Upper lobe of right lung (tissue), 1 donor: ENCODE measurements around the gene KRTAP5-6. TPM values are rescaled to one million over a fixed set of nuclear protein-coding genes. Genes with fewer than 3 reads are reported as not detected.

Source experiments
- ATAC-seq: fragments of 200-7000 bp; cut with Tn5 transposase; one replicate; pipeline ENCODE4 v1.9.1; 2020; ENCODE audit warnings: mild to moderate bottlenecking, moderate library complexity
- DNase-seq: peaks from one replicate; pipeline ENCODE4 v3.0.0-alpha.2; 2020
- H3K27ac ChIP-seq: fragments of 200-600 bp; one replicate; pipeline ENCODE4 v1.8.0; 2022
- H3K27me3 ChIP-seq: fragments of 200-600 bp; one replicate; pipeline ENCODE4 v1.8.0; 2022; ENCODE audit warnings: mild to moderate bottlenecking
- H3K36me3 ChIP-seq: fragments of 200-600 bp; one replicate; pipeline ENCODE4 v1.8.0; 2022
- H3K4me1 ChIP-seq: fragments of 200-600 bp; one replicate; pipeline ENCODE4 v1.8.0; 2022
- H3K4me3 ChIP-seq: fragments of 200-600 bp; one replicate; pipeline ENCODE4 v1.8.0; 2022; ENCODE audit warnings: mild to moderate bottlenecking
- H3K9me3 ChIP-seq: fragments of 200-600 bp; one replicate; pipeline ENCODE4 v1.8.0; 2022
- intact Hi-C: fragments of 100-400 bp; cut with DNase I; formaldehyde crosslinking; loops from one replicate; pipeline ENCODE4 v1.11.0; 2022
- total RNA-seq: library from RNA; stranded (reverse); fragmentation: NEBNext Ultra II Directional; extraction: Animal tissue kit (Norgen Biotek cat#: 25700); gene quantifications from one replicate; pipeline ENCODE4 v1.2.1, GENCODE V29; 2021
- TF ChIP-seq, protein P1 (sequence below): fragments of 200-600 bp; IDR thresholded peaks from one replicate; pipeline ENCODE4 v1.8.0; 2022; ENCODE audit warnings: antibody characterized with exemption
- donor health status: DM: no; HTN: yes; CAD: no; lungs with severe emphysema.

The KRTAP5-6 gene
- total RNA-seq, 1 donor from 2014 or later, result not detected

- TF ChIP-seq, protein P1, sequence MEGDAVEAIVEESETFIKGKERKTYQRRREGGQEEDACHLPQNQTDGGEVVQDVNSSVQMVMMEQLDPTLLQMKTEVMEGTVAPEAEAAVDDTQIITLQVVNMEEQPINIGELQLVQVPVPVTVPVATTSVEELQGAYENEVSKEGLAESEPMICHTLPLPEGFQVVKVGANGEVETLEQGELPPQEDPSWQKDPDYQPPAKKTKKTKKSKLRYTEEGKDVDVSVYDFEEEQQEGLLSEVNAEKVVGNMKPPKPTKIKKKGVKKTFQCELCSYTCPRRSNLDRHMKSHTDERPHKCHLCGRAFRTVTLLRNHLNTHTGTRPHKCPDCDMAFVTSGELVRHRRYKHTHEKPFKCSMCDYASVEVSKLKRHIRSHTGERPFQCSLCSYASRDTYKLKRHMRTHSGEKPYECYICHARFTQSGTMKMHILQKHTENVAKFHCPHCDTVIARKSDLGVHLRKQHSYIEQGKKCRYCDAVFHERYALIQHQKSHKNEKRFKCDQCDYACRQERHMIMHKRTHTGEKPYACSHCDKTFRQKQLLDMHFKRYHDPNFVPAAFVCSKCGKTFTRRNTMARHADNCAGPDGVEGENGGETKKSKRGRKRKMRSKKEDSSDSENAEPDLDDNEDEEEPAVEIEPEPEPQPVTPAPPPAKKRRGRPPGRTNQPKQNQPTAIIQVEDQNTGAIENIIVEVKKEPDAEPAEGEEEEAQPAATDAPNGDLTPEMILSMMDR, result peak; percentile 92
- Histone ChIP-seq H3K9me3 (no peaks in the 10 kb centered on the region), H3K4me1 (peaks cover 12% of the 10 kb centered on the region), H3K27me3 (no peaks in the 10 kb centered on the region), H3K36me3 (no peaks in the 10 kb centered on the region), H3K4me3 (peak overlapping the region; percentile 25), H3K27ac (no peak overlapping the region)
- intact Hi-C loops, result loop anchor here (2.0 to 5.0 kb wide), 2 partner anchors 141 to 459 kb away; partner anchors contain the start of gene SYT8
- DNase-seq, result peak; percentile 90
- ATAC-seq, result peak; percentile 82
Measured at GRCh38 chr11:1693327-1694063, 3.5 kb upstream of the KRTAP5-6 start.

GRCh38 chr11:1694064-1694845 is 2.7 kb upstream of the KRTAP5-6 start:
- TF ChIP-seq, protein P1, result peak; percentile 90
- DNase-seq, result peak; percentile 94

DNA sequence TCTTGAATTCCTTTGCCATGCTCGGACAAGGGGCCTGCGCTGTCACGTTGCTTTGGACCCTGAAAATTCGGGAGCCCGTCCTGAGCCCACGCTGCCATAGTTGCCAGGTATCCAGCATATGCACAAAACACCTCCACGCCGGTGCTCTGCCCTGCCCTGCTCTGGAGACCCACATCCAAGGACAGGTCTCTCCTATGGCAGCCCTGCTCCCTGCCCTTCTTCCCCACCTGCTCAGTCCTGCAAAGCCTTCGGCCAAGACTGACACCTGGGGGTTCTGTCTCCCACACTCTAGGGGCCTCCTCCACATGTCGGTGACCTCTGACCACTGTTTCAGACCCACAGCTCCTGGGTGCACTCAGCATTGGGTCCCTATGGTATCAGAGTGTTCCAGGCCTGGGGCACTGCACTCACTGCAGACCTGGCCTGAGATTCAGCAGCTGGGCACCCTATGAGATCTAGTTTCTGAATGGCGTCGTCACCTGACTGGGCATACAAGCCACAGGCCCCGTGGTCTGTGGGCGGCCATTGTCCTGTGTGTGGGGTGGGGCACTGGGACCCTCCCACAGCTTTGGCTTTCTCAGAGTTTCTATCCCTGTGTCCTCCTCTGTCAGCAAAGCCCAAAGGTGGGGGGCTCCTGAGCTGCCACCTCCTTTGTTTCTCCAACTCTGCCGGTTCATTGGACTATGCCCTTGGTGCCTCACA is 2.0 kb upstream of the KRTAP5-6 start:
- Histone ChIP-seq H3K27ac (no peak overlapping the region), H3K36me3 (no peaks in the 10 kb centered on the region), H3K4me3 (no peak overlapping the region), H3K9me3 (no peaks in the 10 kb centered on the region), H3K4me1 (peaks cover 12% of the 10 kb centered on the region), H3K27me3 (no peaks in the 10 kb centered on the region)
- ATAC-seq, result no peak
- TF ChIP-seq, protein P1, result no peak
- intact Hi-C loops, result loop anchor here (5.0 kb wide), 1 partner anchor 457 kb away; no protein-coding TSS in a partner anchor
- no peak for DNase-seq

More at GRCh38 chr11:1694064-1694845, 2.7 kb upstream of the KRTAP5-6 start:
- Histone ChIP-seq H3K36me3 (no peaks in the 10 kb centered on the region), H3K27ac (no peak overlapping the region), H3K4me1 (peaks cover 12% of the 10 kb centered on the region), H3K4me3 (peak overlapping the region; percentile 25), H3K9me3 (no peaks in the 10 kb centered on the region), H3K27me3 (no peaks in the 10 kb centered on the region)
- ATAC-seq, result peak; percentile 96
- intact Hi-C loops, result loop anchor here (5.0 kb wide), 1 partner anchor 458 kb away; no protein-coding TSS in a partner anchor

DNA sequence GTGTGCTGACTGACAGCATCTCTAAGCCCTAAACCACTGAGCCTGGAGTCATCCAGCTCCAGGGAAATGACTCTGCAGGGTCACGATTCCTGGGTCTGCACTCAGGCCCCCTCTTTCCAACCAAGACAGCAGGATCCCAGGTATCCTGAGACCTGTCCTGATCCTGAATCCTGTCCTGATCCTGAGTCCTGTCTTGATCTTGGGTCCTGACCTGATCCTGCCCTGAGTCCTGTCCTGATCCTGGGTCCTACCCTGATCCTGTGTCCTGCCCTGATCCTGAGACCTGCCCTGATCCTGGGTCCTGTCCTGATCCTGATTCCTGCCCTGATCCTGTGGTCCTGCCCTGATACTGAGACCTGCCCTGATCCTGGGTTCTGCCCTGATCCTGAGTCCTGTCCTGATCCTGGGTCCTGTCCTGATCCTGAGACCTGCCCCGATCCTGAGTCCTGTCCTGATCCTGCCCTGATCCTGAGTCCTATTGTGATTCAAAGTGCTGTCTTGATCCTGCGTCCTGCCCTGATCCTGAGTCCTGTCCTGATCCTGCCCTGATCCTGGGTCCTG is 1.4 kb upstream of the KRTAP5-6 start:
- no peak overlapping the region for H3K27ac ChIP-seq
- no peak overlapping the region for H3K4me3 ChIP-seq
- DNase-seq (no peak), ATAC-seq (no peak)
- no peaks in the 10 kb centered on the region for H3K9me3 ChIP-seq
- H3K36me3 ChIP-seq, result no peaks in the 10 kb centered on the region
- intact Hi-C loops, result no loop called here
- TF ChIP-seq, protein P1, result no peak
- H3K27me3 ChIP-seq, result no peaks in the 10 kb centered on the region
- H3K4me1 ChIP-seq, result peaks cover 12% of the 10 kb centered on the region

DNA sequence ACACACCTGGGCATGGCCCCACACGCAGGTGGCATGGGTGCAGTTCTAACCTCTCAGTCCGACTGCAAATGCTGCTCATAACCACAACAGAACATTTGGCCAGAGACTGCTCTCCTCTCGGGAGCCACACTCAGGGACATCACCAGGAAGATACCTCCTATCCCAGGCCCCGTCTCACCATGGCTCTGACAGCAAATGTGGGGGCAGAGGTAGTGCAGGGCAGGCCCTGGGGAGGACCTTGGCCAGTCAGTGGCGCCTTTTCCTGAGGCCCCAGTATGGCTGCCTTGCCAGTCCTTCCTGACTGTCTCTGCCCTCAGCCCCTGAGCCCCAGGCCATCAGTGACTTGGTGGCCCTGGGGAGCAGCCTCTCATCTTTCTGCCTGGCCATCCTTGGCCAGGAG is 2.8 kb downstream of the KRTAP5-6 start:
- intact Hi-C loops, result no loop called here

More for the DNA sequence above, 2.8 kb downstream of the KRTAP5-6 start:
- Histone ChIP-seq H3K9me3 (no peaks in the 10 kb centered on the region), H3K4me3 (no peak overlapping the region), H3K27ac (no peak overlapping the region), H3K27me3 (no peaks in the 10 kb centered on the region), H3K36me3 (no peaks in the 10 kb centered on the region), H3K4me1 (no peaks in the 10 kb centered on the region)
- ATAC-seq, result no peak
- no peak for DNase-seq
- TF ChIP-seq, protein P1, result no peak
